Activated CD4-positive, alpha-beta T cell treated with anti-CD3 and anti-CD28 coated beads, Interleukin-2, amount 50 U/mL, for 16 hours (primary cell): ENCODE measurements around the gene PARD3.
"Not testable (repeated sequence)": the region's sequence is repeated elsewhere in the genome, so short reads cannot be mapped to it uniquely, and the experiment has no call there.

Experiments
- DNase-seq: peaks from one replicate; pipeline ENCODE4 v3.0.0-alpha.2; 2020

Gene PARD3

DNA sequence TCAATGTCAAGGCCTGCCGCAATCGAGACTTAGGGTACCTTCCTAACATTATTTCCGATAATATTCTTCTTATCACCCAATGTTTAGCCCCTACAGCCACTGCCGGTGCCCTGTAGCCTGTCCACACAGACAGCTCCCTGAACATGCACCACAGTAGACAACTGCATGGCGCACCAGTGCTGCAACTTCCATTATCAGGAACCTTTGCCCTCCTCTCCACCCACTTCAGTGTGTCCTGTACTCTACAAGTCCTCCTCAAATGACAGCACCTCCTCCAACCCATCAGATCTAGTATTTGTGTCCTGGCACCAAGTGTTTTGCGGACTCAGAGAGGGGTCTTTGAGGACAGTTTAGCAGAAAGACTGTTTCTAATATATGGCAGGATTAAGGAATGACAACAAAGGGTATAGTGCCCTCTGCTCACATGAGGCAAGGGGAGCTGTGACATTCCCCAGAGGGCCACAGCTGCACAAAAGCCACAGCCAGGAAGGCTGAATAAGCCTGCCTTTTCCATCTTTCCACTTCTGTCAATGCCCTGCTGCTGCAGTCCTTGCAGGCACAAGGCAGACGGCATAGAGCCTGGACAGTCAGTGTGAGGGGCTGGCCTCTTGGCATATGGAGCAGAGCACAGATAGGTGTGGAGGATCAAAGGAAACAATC lies 335.4 kb downstream of the PARD3 start:
- no peak for DNase-seq

GRCh38 chr10:34477249-34477648 lies 337.8 kb downstream of the PARD3 start:
- DNase-seq: no peak

GRCh38 chr10:34476608-34477007 lies 338.5 kb downstream of the PARD3 start:
- no peak for DNase-seq

GRCh38 chr10:34475786-34476185 lies 339.3 kb downstream of the PARD3 start:
- no peak for DNase-seq

- no peak for DNase-seq
Observed at GRCh38 chr10:34475274-34475646, 339.8 kb downstream of the PARD3 start.

DNA sequence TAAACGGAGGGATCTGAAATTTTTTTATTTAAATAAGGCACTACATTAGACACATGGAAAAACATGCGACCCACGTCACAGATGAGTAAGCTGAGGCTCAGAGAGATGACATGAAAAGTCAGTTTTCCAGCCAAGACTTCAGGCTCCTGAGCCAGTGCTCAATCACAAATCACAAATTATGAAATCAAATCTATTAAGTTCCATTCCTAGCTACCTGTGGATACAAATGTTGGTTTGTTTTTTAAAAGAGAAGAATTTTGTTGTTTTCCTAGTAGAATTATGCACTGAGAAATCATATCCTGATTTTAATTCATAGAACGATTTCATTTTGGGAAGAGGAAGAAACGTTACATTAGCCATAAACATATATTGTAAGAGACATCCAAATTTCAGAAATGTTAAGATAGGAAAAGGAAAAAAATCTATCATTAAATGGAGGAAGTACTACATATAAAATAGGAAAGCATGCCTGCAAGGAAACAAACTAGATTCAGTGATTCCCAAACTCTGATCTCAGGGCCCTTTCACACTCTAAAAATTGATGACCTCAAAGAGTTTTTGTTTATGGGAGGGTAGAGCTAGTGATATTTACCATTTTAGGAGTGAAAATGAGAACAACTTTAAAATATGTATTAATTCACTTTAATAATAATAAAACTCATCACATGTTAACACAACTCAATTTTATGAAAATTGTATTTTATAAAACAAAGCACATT lies 340.4 kb downstream of the PARD3 start:
- no peak for DNase-seq

DNA sequence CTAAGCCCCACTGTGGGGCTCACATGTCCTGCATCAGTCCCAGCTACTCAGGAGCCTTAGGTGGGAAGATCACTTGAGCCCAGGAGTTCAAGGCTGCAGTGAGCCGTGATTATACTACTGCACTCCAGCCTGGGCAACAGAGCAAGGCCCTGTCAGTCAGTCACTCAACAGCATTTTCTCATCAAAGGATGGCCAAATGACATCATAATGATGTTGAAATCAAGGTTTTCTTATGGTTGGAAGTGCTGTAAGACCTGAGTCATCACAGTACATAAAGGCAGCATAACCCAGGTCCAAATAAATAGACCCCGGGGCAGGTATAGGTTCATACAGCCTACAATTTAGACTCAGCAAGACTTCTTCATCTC lies 341.1 kb downstream of the PARD3 start:
- DNase-seq: peak; percentile 0

DNA sequence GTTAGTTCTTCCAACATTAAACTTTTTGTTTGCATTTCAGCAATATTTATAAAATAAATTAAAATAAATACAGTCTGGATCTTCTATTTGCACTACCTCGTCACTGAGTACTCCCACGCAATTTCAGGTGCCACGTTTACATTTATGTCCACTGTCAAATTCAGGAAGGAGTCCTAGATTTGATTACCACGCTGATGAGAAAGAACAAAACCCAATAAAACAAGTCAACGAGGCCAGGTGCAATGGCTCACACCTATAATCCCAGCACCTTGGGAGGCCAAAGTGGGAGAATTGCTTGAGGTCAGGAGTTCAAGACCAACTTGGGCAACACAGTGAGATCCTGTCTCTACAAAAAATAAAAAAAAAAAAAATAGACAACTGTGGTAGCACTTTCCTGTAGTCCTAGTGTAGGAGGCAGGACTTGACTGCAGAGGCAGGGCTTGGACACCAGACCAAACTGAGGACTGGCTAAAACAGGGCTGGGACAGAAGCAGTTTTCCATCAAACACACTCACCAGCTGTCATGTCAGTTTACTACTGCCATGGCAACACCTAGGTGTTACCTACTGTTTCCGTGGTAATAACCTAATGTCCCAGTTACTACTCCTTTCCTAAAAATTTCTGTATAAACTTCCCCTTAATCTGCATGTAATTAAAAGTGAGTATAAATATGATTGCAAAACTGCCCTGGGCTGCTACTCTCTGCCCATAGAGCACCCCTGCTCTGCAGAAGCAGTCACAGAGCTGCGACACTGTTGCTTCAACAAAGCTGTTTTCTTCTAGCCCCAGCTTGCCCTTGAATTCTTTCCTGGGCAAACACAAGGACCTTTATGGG lies 341.7 kb downstream of the PARD3 start:
- no peak for DNase-seq

DNA sequence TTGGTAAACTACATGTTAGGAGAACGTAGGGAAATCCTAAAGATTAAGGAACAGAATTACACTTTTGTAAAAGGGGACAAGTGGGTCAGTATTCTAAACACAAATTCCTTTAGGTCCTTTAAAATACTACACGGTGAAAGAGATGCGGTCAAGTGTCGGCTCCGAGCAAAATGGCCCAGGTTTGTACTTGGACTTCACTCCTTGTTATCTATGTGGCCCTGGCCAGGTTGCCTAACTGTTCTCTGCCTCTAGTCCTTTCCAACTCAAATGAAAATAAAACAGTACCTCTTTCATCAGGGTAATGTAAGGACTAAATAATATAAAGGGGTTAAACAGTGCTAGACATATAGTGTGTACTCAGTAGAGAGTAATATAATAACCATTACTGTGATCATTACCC lies 344.8 kb downstream of the PARD3 start:
- DNase-seq: no peak

DNA sequence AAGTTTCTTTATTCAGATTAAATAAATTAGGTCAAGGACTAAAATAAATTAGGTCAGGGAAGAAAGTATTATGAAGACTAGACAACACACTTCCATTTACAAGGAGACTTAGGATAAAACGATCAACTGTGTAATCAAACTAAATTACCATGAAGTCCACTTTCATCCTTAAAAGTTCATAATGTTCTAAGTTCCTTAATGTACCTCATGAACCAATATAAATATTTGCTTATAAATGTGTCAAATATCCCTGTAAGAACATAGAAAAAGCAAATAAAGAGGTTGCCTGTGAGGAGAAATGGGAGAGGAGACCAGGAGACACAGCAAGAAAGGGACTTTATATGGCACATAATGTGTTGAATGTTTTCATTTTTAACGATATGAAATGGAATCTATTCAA lies 345.6 kb downstream of the PARD3 start:
- no peak for DNase-seq

DNA sequence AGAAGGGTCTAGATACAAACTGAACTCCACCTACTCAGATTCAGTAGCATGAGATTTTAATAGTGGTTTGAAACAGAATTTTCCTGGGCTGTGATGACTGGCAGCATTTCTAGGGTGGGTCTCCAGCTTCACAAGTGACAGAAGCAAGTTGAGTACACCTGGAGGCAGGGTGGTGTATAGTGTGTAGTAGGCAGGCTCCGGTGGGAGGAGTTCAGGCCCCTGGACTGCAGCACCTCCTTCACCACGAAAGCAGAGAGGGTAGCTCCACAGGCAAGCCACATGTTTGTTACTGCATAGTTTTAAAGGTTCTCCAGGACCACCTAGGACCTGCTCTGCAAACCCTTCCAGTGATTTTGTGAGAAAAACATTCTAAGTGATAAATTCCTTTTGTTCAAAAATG lies 347.2 kb downstream of the PARD3 start:
- no peak for DNase-seq

DNA sequence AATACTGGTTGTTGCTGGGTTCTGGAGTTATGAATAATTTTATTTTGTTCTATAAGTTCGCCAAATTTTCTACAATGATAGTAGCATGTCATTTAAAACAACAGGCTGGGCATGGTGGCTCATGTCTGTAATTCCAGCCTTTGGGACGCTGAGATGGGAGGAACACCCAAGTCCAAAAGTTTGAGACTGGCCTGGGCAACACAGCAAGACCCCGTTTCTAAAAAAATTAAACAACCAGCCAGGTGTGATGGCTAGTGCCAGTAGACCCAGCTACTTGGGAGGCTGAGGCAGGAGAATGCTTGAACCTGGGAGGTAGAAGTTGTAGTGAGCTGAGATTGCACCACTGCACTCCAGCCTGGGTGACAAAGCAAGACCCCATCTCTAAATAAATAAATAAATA lies 347.7 kb downstream of the PARD3 start:
- no peak for DNase-seq

DNA sequence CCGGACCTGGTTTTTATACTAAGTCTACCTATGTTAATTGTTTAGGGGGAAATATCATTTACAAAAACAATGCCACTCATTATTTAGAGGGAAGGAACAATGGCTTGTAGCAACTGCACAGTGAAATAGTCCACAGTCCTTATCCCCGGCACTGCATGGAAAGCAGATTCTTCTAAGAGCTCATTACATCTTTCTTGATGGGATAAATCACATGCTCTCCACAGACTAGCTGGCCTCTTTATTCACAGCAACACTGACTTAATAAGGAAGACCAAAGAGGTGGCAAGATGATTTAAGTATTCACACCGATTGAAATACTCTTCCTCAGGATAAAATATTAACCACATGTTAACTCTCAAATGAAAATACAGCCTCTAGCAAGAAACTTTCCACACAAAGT lies 349.4 kb downstream of the PARD3 start:
- DNase-seq: no peak

- no peak for DNase-seq
Observed at GRCh38 chr10:34464591-34464990, 350.5 kb downstream of the PARD3 start.

GRCh38 chr10:34464000-34464399 lies 351.1 kb downstream of the PARD3 start:
- DNase-seq: no peak

DNA sequence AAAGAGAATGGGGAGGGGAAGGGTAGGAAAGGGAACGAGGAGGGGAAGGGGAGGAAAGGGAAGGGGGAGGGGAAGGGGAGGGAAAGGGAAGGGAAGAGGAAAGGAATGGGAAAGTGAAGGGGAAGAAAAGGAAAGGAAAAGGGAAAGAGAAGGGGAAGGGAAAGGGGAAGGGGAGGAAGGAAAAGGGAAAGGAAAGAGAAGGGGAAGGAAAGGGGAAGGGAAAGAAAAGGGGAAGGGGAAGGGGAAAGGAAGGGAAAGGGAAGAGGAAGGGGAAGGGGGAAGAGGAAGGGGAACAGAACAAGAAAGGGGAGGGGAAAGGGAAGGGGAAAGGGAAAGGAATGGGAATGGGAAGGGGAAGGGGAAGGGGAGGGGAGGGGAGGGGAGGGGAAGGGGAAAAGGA lies 352.1 kb downstream of the PARD3 start:
- DNase-seq: no peak

DNA sequence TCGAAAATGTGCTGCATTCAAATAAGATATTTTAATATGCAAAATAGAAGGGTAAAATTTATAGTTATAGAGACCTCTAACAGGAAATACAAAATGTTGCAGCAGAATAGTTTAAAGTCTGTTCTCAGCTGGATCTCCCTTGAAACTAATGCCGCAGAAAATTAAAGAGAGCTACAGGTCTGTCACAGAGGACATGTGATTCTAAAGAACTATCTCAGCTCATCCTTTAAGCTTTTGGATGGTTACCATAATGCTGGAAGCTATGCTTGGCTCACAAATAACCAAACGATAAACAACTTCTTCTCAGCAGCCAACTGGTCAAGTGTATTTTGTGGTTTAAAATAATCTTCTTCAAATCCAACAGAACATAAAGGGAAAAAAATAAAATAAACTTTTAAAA lies 353.0 kb downstream of the PARD3 start:
- no peak for DNase-seq

DNA sequence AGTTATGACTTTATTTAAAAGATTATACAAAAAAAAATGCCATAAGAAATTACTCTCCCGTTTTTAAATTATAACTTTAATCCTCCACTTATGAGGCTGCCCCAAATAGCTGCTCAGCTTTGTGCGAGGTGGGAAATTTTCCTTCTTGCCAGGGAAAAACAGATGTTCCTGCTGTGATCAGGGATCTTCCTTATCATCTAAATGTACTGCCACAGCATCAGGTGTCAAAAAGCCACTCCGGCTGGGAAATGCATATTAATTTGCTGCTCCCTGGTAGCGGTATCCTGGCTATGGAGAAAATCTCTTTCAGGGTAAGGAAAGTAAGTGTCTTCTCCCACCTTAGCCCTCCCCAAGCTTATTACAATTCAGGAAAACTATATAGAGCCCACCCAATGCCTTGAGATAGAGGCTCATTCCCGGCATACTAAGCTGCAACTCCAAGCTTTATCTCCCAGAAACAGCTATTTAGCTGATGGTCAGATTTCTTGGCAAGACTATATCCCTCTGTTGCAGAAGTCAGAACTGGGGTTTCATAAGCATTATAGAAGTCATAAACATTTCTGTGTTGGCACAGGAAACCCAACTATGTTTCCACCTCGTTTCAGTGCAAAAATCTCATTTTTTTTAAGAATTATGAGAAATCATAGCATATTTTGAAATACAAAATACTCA lies 360.4 kb downstream of the PARD3 start:
- DNase-seq: no peak

- DNase-seq: no peak
Observed at GRCh38 chr10:34449836-34450235, 365.3 kb downstream of the PARD3 start.

DNA sequence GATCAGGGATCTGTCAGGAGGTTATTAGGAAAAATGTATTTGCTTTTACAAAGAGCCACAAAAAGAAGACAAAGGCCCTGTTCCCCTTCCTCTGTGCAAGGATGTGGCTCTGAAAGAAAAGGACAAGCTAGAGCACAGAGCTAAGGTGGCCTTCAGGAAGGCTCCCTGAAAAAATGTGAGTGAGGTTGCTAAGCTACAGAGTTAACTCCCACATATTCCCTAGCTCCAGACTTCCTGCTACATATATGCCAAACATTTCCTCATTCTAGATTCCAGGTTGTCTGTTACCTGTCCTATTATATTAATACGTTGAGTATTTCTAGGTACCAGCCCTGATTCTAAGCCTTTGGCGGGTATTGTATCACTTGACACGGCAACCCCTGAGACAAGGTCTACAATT lies 369.0 kb downstream of the PARD3 start:
- no peak for DNase-seq

DNA sequence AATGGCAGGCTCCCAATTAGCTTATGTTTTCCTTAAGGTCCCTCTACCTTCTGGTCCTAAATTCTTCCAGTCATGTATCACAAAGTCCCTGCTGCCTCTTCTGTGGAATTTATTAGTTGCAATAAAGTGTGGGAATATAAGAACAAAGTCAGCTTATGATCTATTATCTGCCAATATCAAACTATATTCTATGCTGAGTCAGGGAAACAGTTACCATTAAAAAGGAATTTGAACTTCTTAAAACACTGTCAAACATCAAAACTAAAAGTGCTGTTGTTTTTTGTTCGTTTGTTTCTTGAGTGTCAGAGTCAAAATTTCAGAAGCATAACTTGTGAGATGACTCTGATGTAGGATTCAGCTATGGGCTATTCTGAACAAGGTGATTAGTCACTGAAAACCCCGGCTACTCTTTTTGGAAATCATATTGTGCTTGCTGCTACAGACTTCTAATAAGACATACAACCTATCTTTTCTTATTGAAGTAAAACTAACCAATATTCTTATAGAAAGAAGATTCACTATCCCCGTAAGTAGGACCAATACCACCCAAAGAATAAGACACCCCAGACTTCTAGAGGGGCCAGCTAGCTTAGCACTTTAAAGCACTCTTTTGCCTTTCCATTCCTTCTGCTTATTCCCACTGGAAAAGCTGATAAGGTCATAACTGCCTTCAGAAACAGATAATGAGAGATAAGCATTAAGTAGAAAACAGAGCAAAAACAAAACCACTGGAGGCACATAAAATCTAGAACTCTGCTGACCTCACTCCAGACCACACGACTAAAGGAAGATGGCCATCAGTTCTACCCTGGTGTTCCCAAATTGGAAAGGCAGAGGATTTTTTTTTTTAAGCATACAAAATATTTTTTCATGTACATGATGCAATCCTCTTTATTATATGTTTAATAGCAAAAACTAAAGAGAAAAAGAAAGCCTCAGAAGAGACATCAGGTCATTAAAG lies 370.6 kb downstream of the PARD3 start:
- no peak for DNase-seq

DNA sequence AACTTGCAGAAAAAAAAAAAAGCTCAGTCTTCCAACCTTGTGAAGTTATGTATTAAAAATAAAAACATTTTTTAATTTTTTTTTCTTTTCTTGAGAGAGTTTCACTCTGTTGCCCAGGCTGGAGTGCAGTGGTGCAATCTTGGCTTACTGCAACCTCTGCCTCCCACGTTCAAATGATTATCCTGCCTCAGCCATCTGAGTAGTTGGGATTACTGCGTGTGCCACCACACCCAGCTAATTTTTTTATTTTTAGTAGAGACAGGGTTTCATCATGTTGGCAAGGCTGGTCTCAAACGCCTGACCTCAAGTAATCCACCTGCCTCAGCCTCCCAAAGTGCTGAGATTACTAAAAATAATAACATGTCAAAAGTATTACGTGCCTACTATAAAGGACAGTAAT lies 375.7 kb downstream of the PARD3 start:
- DNase-seq: not testable (repeated sequence)
